Mesenchymal stem cell (in vitro differentiated cells and primary cell): ENCODE data around the gene SLAMF7.

Experiments used
- DNase-seq: peaks from one replicate; pipeline ENCODE4 v3.0.0-alpha.2; 2013
- H2AFZ ChIP-seq: one replicate; pipeline ENCODE4 v1.6.1; 2013; ENCODE audit warnings: low read depth, mild to moderate bottlenecking, control low read depth, inconsistent platforms, low read length, moderate library complexity
- H2AK5ac ChIP-seq: 2 replicates; pipeline ENCODE4 v1.6.1; 2013; ENCODE audit warnings: low read length, moderate library complexity, mild to moderate bottlenecking, inconsistent platforms; ENCODE audit not compliant: severe bottlenecking
- H2BK120ac ChIP-seq: one replicate; pipeline ENCODE4 v1.6.1; 2013; ENCODE audit warnings: low read depth, mild to moderate bottlenecking, inconsistent platforms, low read length, moderate library complexity
- H2BK12ac ChIP-seq, 2 experiments: one replicate each; pipeline ENCODE4 v1.6.1; 2013; ENCODE audit warnings: inconsistent platforms in 2 of 2, low read length in 2 of 2, mild to moderate bottlenecking in 2 of 2, moderate library complexity in 2 of 2, control low read depth in 1 of 2
- H2BK15ac ChIP-seq: one replicate; pipeline ENCODE4 v1.6.1; 2013; ENCODE audit warnings: mild to moderate bottlenecking, low read depth, inconsistent platforms; ENCODE audit not compliant: poor library complexity, severe bottlenecking
- H2BK5ac ChIP-seq: 2 replicates; pipeline ENCODE4 v1.6.1; 2013; ENCODE audit warnings: low read depth, mild to moderate bottlenecking, low read length, control low read depth, inconsistent platforms; ENCODE audit not compliant: poor library complexity, severe bottlenecking
- H3K14ac ChIP-seq, 2 experiments: one replicate each; pipeline ENCODE4 v1.6.1; 2013; ENCODE audit warnings: inconsistent platforms in 2 of 2, low read length in 2 of 2, control low read depth in 1 of 2, mild to moderate bottlenecking in 1 of 2, moderate library complexity in 1 of 2
- H3K18ac ChIP-seq, 2 experiments: one replicate each; pipeline ENCODE4 v1.6.1; 2013; ENCODE audit warnings: inconsistent platforms in 2 of 2, low read length in 2 of 2, control low read depth in 1 of 2, low read depth in 1 of 2, mild to moderate bottlenecking in 1 of 2
- H3K23ac ChIP-seq, 2 experiments: one replicate each; pipeline ENCODE4 v1.6.1; 2013; ENCODE audit warnings: inconsistent platforms in 2 of 2, low read length in 2 of 2, mild to moderate bottlenecking in 2 of 2, moderate library complexity in 2 of 2, control low read depth in 1 of 2
- H3K27ac ChIP-seq: 2 replicates; pipeline ENCODE4 v1.5.1; 2013; ENCODE audit warnings: mild to moderate bottlenecking, moderate library complexity, low read length, control low read depth, inconsistent platforms; ENCODE audit not compliant: poor library complexity, severe bottlenecking
- H3K27me3 ChIP-seq, 2 experiments: 2 replicates each; pipeline versions ENCODE4 v1.6.1 to v1.7.0; 2013; ENCODE audit warnings: low read length in 2 of 2, mild to moderate bottlenecking in 2 of 2, moderate library complexity in 2 of 2, control low read depth in 1 of 2, inconsistent platforms in 1 of 2; ENCODE audit not compliant: control insufficient read depth in 1 of 2, insufficient read depth in 1 of 2
- H3K36me3 ChIP-seq, 2 experiments: 2 replicates each; pipeline versions ENCODE4 v1.6.1 to v1.7.0; 2013; ENCODE audit warnings: low read length in 2 of 2, control low read depth in 1 of 2, inconsistent platforms in 1 of 2, low read depth in 1 of 2, mild to moderate bottlenecking in 1 of 2; ENCODE audit not compliant: insufficient read depth in 2 of 2, control insufficient read depth in 1 of 2
- H3K4ac ChIP-seq, 2 experiments: one replicate each; pipeline ENCODE4 v1.6.1; 2013; ENCODE audit warnings: inconsistent platforms in 2 of 2, low read length in 2 of 2, mild to moderate bottlenecking in 2 of 2, moderate library complexity in 2 of 2, control low read depth in 1 of 2, low read depth in 1 of 2
- H3K4me1 ChIP-seq: 2 replicates; pipeline ENCODE4 v1.6.1; 2013; ENCODE audit warnings: low read depth, low read length, control low read depth; ENCODE audit not compliant: control insufficient read depth, insufficient read depth
- H3K4me2 ChIP-seq: 2 replicates; pipeline ENCODE4 v1.6.1; 2013; ENCODE audit warnings: low read length, mild to moderate bottlenecking, inconsistent platforms; ENCODE audit not compliant: poor library complexity, severe bottlenecking
- H3K4me3 ChIP-seq, 2 experiments: 2 replicates each; pipeline versions ENCODE4 v1.5.1 to v1.7.0; 2013; ENCODE audit warnings: low read length in 2 of 2, mild to moderate bottlenecking in 2 of 2, control low read depth in 1 of 2, low read depth in 1 of 2; ENCODE audit not compliant: insufficient read depth in 1 of 2
- H3K79me1 ChIP-seq: replicated peaks from 2 replicates; pipeline ENCODE4 v1.6.1; 2013; ENCODE audit warnings: mild to moderate bottlenecking, control low read depth, low read length, inconsistent platforms; ENCODE audit not compliant: poor library complexity, severe bottlenecking
- H3K9ac ChIP-seq: 2 replicates; pipeline ENCODE4 v1.7.0; 2013; ENCODE audit warnings: mild to moderate bottlenecking, low read length, moderate library complexity
- H3K9me3 ChIP-seq: 2 replicates; pipeline ENCODE4 v1.7.0; 2013; ENCODE audit warnings: mild to moderate bottlenecking, low read length; ENCODE audit not compliant: control insufficient read depth
- H4K8ac ChIP-seq: one replicate; pipeline ENCODE4 v1.6.1; 2013; ENCODE audit warnings: inconsistent platforms, mild to moderate bottlenecking, low read length, moderate library complexity
- H4K91ac ChIP-seq: one replicate; pipeline ENCODE4 v1.6.1; 2013; ENCODE audit warnings: mild to moderate bottlenecking, low read length, inconsistent platforms
- WGBS: methylation state at CpG from one replicate; pipeline ENCODE4 v1.1.7; 2013; ENCODE audit warnings: mixed read lengths; 5-methylcytosine and 5-hydroxymethylcytosine counted together

The SLAMF7 gene

DNA sequence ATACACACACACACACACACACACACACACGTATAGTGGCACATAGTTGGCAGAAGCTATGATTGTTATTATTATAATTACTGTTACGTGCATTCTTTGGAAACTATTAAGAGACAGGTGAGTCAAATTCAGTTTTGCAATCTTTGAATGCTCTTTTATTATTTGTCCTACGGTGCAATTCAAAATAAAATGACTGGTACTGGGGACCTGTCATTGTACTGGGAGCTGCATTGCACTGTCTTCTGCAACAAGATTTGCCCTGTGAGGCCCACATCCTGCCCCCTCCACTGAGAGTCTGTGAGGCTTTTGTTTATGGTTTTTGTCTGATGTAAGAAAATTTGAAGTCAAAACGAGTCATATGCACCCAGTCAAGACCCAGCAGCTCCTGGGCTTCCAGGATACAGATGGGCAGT lies 58.8 kb downstream of the SLAMF7 start:
- Histone ChIP-seq H2BK12ac (no peak overlapping the region), H2AK5ac (no peak overlapping the region), H3K36me3 (no peaks in the 10 kb centered on the region), H3K14ac (no peak overlapping the region), H3K4me2 (no peak overlapping the region), H2AFZ (no peak overlapping the region), H3K23ac (no peak overlapping the region), H3K27me3 (no peaks in the 10 kb centered on the region), H3K4me1 (no peaks in the 10 kb centered on the region), H3K18ac (no peak overlapping the region), H4K8ac (no peak overlapping the region), H3K4ac (no peak overlapping the region), H3K4me3 (no peak overlapping the region), H3K27ac (no peak overlapping the region), H2BK5ac (no peak overlapping the region), H4K91ac (no peak overlapping the region), H2BK120ac (no peak overlapping the region), H2BK15ac (no peak overlapping the region), H3K9me3 (no peaks in the 10 kb centered on the region), H3K79me1 (no peaks in the 10 kb centered on the region), H3K9ac (no peak overlapping the region)
- DNase-seq = no peak
- 48% methylated on average over 3 of the region's 4 CpGs for WGBS

DNA sequence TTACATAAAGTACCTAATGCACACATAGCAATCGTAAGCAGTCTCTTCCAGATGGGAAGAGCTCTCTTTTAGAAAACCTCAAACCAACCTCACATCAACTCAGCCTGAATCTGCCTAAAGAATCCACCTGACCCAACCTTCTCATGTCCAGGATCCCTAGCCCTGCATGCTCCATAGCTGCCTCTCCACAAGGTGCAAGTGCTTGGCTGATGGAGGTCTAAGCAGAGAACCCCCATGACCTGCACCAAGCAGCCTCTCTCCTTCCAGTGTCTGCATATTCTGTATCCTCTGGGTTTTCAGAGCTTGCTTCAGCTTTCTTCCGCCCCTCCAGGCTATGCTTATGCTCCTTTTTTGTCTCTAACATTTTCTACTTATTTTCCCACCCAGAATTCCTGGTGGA lies 59.4 kb downstream of the SLAMF7 start:
- 50% methylated on average over 2 of the region's 2 CpGs for whole genome bisulfite sequencing
- Histone ChIP-seq H2AFZ (no peak overlapping the region), H3K27ac (no peak overlapping the region), H3K14ac (no peak overlapping the region), H3K4ac (no peak overlapping the region), H3K4me1 (no peaks in the 10 kb centered on the region), H2AK5ac (no peak overlapping the region), H3K36me3 (no peaks in the 10 kb centered on the region), H2BK12ac (no peak overlapping the region), H3K4me3 (no peak overlapping the region), H2BK5ac (no peak overlapping the region), H3K79me1 (no peaks in the 10 kb centered on the region), H2BK120ac (no peak overlapping the region), H3K9ac (no peak overlapping the region), H3K9me3 (no peaks in the 10 kb centered on the region), H3K18ac (no peak overlapping the region), H4K8ac (no peak overlapping the region), H3K4me2 (no peak overlapping the region), H4K91ac (no peak overlapping the region), H3K27me3 (no peaks in the 10 kb centered on the region), H2BK15ac (no peak overlapping the region), H3K23ac (no peak overlapping the region)
- DNase-seq = no peak

DNA sequence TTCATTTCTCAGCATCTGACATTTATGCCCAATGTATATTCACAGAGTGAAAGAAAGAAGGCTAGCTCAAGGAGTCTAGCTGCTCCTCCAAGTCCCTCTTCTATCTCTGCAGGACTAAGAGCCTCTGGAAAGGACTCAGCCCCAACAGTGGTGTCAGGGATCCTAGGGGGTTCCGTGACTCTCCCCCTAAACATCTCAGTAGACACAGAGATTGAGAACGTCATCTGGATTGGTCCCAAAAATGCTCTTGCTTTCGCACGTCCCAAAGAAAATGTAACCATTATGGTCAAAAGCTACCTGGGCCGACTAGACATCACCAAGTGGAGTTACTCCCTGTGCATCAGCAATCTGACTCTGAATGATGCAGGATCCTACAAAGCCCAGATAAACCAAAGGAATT lies 60.6 kb downstream of the SLAMF7 start:
- H2BK15ac ChIP-seq = no peak overlapping the region
- no peak overlapping the region for H3K9ac ChIP-seq
- H4K91ac ChIP-seq = no peak overlapping the region
- H3K23ac ChIP-seq = no peak overlapping the region
- H3K36me3 ChIP-seq = no peaks in the 10 kb centered on the region
- no peak overlapping the region for H2BK12ac ChIP-seq
- no peak overlapping the region for H3K18ac ChIP-seq
- H3K4ac ChIP-seq = no peak overlapping the region
- DNase-seq = no peak
- H3K4me3 ChIP-seq = no peak overlapping the region
- H3K27me3 ChIP-seq = no peaks in the 10 kb centered on the region
- no peaks in the 10 kb centered on the region for H3K79me1 ChIP-seq
- H2AFZ ChIP-seq = no peak overlapping the region
- no peaks in the 10 kb centered on the region for H3K9me3 ChIP-seq
- H3K4me2 ChIP-seq = no peak overlapping the region
- no peak overlapping the region for H4K8ac ChIP-seq
- H3K14ac ChIP-seq = no peak overlapping the region
- H3K27ac ChIP-seq = no peak overlapping the region
- no peaks in the 10 kb centered on the region for H3K4me1 ChIP-seq
- WGBS = 87% methylated on average over 5 of the region's 5 CpGs
- no peak overlapping the region for H2AK5ac ChIP-seq
- H2BK5ac ChIP-seq = no peak overlapping the region
- no peak overlapping the region for H2BK120ac ChIP-seq

DNA sequence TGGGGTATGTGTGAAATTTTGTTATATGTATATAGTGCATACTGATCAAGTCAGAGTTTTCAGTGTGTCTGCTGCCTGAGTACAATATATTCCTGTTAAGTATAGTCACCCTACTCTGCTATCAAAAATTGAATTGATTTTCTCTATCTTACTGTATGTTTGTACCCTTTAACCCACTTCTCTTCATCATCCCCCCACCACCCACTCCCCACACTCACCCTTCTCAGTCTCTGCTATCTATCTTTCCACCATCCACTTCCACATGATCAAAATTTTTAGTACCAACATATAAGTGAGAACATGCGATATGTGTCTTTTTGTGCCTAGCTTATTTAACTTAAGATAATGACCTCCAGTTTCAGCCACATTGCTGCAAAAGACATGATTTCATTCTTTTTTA lies 61.1 kb downstream of the SLAMF7 start:
- Histone ChIP-seq H2AFZ (no peak overlapping the region), H2AK5ac (no peak overlapping the region), H3K4me1 (no peaks in the 10 kb centered on the region), H3K79me1 (no peaks in the 10 kb centered on the region), H3K18ac (no peak overlapping the region), H2BK120ac (no peak overlapping the region), H4K8ac (no peak overlapping the region), H3K27me3 (no peaks in the 10 kb centered on the region), H2BK12ac (no peak overlapping the region), H3K14ac (no peak overlapping the region), H3K4me3 (no peak overlapping the region), H3K4ac (no peak overlapping the region), H3K9me3 (no peaks in the 10 kb centered on the region), H3K4me2 (no peak overlapping the region), H3K23ac (no peak overlapping the region), H4K91ac (no peak overlapping the region), H3K27ac (no peak overlapping the region), H3K36me3 (no peaks in the 10 kb centered on the region), H2BK5ac (no peak overlapping the region), H2BK15ac (no peak overlapping the region), H3K9ac (no peak overlapping the region)
- no peak for DNase-seq
- no CpG with 5 or more reads among the region's 1 CpG for WGBS
